OCI-LY1 (cell line): ENCODE measurements around the gene STEAP2.

ENCODE experiments used
- H2AFZ ChIP-seq: fragments of 200-600 bp; sonication (generic), shearing (Covaris generic); 2 replicates; pipeline ENCODE4 v1.6.0; 2014; ENCODE audit warnings: antibody characterized with exemption, mild to moderate bottlenecking, low read length
- H3F3A ChIP-seq: fragments of 200-600 bp; sonication (generic), shearing (Covaris generic); 2 replicates; pipeline ENCODE4 v1.6.0; 2014; ENCODE audit warnings: mild to moderate bottlenecking, antibody characterized with exemption, low read length, moderate library complexity; ENCODE audit not compliant: insufficient read depth
- H3K27ac ChIP-seq: fragments of 200-600 bp; sonication (generic); 2 replicates; pipeline ENCODE4 v1.5.1; 2014; ENCODE audit warnings: low read length, mixed run types, mild to moderate bottlenecking, low read depth; ENCODE audit not compliant: poor library complexity, severe bottlenecking
- H3K27me3 ChIP-seq: fragments of 200-600 bp; sonication (generic); 2 replicates; pipeline ENCODE4 v1.6.0; 2014; ENCODE audit warnings: antibody characterized with exemption, mild to moderate bottlenecking, low read length, moderate library complexity; ENCODE audit not compliant: insufficient read depth
- H3K36me3 ChIP-seq: fragments of 200-600 bp; sonication (generic); 2 replicates; pipeline ENCODE4 v1.6.1; 2014; ENCODE audit warnings: mild to moderate bottlenecking, antibody characterized with exemption, low read length, moderate library complexity, mixed read lengths; ENCODE audit not compliant: insufficient read depth
- H3K4me1 ChIP-seq: fragments of 200-600 bp; sonication (generic); 2 replicates; pipeline ENCODE4 v1.5.1; 2014; ENCODE audit warnings: mild to moderate bottlenecking, low read length, moderate library complexity; ENCODE audit not compliant: insufficient read depth, severe bottlenecking
- H3K4me2 ChIP-seq: fragments of 200-600 bp; sonication (generic), shearing (Covaris generic); 2 replicates; pipeline ENCODE4 v1.6.1; 2014; ENCODE audit warnings: low read length
- H3K4me3 ChIP-seq: fragments of 200-600 bp; sonication (generic); 2 replicates; pipeline ENCODE4 v1.5.1; 2014; ENCODE audit warnings: low read length, low read depth, mild to moderate bottlenecking, mixed read lengths; ENCODE audit not compliant: poor library complexity, severe bottlenecking
- H3K79me2 ChIP-seq: fragments of 200-600 bp; shearing (Covaris generic); 2 replicates; pipeline ENCODE4 v1.6.1; 2016; ENCODE audit warnings: mixed run types, low read length, mixed read lengths; ENCODE audit not compliant: insufficient read depth
- H3K9ac ChIP-seq: fragments of 200-600 bp; sonication (generic), shearing (Covaris generic); 2 replicates; pipeline ENCODE4 v1.6.1; 2014; ENCODE audit warnings: mild to moderate bottlenecking, low read length, mixed read lengths
- H3K9me2 ChIP-seq: fragments of 200-600 bp; sonication (generic), shearing (Covaris generic); 2 replicates; pipeline ENCODE4 v1.6.1; 2014; ENCODE audit warnings: low read depth, mild to moderate bottlenecking, low read length, mixed read lengths
- H3K9me3 ChIP-seq: fragments of 200-600 bp; shearing (Covaris generic); 2 replicates; pipeline ENCODE4 v1.6.1; 2014; ENCODE audit warnings: low read length, mixed read lengths
- H4K20me1 ChIP-seq: fragments of 200-600 bp; sonication (generic), shearing (Covaris generic); 2 replicates; pipeline ENCODE4 v1.6.0; 2016; ENCODE audit warnings: mild to moderate bottlenecking, low read length; ENCODE audit not compliant: insufficient read depth
- EZH2 ChIP-seq: fragments of 200-600 bp; sonication (generic), shearing (Covaris generic); IDR thresholded peaks from 2 replicates; pipeline ENCODE4 v1.8.0; 2017; ENCODE audit warnings: borderline replicate concordance, mixed run types, mild to moderate bottlenecking, antibody characterized with exemption, low read length, moderate library complexity, mixed read lengths
- TF ChIP-seq, protein P1 (sequence below): fragments of 200-600 bp; sonication (generic), shearing (Covaris generic); IDR thresholded peaks from 2 replicates; pipeline ENCODE4 v1.5.1; 2017; ENCODE audit warnings: mild to moderate bottlenecking, antibody characterized with exemption, low read length, moderate library complexity, mixed read lengths

STEAP2 gene

DNA sequence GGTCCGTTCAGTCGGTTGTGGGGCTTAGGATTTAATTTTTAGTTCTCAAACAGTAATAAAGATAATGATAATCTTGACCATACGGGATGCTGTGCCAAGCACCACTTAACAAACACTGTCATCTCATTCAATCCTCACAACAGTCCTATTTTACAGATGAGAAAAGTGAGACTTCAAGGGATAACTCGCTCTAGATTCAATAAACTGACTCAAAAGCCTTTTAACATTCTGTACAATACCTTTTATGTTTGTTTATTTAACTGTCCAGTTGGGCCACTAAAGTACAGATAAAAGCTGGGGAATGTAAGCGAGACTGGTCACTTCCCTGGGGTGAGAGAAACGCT, 33.0 kb downstream of the STEAP2 start:
- peak overlapping the region; percentile 71 for H3K4me3 ChIP-seq
- H4K20me1 ChIP-seq: no peaks in the 10 kb centered on the region
- no peaks in the 10 kb centered on the region for H3K9me3 ChIP-seq
- H3K36me3 ChIP-seq: no peaks in the 10 kb centered on the region
- H3F3A ChIP-seq: no peaks in the 10 kb centered on the region
- TF ChIP-seq, protein P1, sequence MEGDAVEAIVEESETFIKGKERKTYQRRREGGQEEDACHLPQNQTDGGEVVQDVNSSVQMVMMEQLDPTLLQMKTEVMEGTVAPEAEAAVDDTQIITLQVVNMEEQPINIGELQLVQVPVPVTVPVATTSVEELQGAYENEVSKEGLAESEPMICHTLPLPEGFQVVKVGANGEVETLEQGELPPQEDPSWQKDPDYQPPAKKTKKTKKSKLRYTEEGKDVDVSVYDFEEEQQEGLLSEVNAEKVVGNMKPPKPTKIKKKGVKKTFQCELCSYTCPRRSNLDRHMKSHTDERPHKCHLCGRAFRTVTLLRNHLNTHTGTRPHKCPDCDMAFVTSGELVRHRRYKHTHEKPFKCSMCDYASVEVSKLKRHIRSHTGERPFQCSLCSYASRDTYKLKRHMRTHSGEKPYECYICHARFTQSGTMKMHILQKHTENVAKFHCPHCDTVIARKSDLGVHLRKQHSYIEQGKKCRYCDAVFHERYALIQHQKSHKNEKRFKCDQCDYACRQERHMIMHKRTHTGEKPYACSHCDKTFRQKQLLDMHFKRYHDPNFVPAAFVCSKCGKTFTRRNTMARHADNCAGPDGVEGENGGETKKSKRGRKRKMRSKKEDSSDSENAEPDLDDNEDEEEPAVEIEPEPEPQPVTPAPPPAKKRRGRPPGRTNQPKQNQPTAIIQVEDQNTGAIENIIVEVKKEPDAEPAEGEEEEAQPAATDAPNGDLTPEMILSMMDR: no peak
- TF ChIP-seq EZH2: no peak
- H3K4me2 ChIP-seq: peak overlapping the region; percentile 84
- peak overlapping the region; percentile 84; the same call in 1 of the 2 replicates for H2AFZ ChIP-seq
- no peak overlapping the region for H3K27ac ChIP-seq
- no peaks in the 10 kb centered on the region for H3K27me3 ChIP-seq
- peaks cover 37% of the 10 kb centered on the region for H3K4me1 ChIP-seq
- H3K79me2 ChIP-seq: no peaks in the 10 kb centered on the region
- no peaks in the 10 kb centered on the region for H3K9me2 ChIP-seq
- peak overlapping the region; percentile 59 for H3K9ac ChIP-seq

DNA sequence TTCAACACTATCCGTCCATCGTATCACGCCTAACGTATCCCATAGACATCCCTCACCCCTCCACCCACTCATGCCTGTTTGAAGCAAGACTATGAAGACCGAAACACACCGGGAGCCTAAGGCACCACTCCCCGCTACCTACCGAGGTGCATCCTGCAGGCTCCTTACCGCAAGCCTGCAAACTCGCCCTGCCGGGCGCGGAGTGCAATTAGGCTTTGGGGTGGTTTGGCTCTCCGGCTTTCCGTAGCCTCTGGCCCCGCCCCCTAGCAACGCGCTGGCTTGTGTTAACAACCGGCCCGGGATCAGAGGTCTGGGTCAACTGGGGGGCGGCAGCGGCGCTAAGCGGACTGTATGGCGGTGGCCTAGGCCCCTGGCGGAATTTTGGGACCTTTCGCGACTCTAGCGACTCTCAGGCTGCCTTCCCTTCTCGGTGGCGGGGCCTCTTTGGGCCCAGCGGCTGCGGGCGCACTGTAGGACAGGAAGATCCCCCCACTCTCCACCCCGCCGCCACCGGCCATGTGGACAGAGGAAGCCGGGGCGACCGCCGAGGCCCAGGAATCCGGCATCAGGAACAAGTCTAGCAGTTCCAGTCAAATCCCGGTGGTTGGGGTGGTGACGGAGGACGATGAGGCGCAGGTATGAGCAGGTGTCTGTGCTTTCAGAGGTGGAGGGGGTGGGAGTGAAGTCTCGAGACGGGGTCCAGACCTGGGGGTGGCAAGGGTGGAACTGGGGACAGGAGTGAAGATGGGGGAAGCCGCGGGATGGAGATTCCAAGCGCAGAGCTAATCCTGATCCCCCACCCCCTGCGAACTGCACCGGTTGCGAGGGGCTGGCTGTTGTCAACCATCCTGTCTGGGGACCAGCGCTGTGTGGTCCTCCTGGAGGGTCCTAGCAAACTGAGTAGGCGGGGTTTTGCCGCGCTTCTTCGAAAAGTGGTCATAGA, 33.6 kb downstream of the STEAP2 start, which contains the start of gene CFAP69:
TSS of gene CFAP69 (plus strand) at position 266 of the 943 bp plus-strand sequence. CDS start at position 517, 251 bp downstream.
- H3F3A ChIP-seq: no peaks in the 10 kb centered on the region
- no peaks in the 10 kb centered on the region for H3K27me3 ChIP-seq
- H4K20me1 ChIP-seq: no peaks in the 10 kb centered on the region
- peak within 1 kb of the TSS; percentile 59 for H3K9ac ChIP-seq
- H3K79me2 ChIP-seq: no peaks in the 10 kb centered on the region
- H2AFZ ChIP-seq: peak within 1 kb of the TSS; percentile 84; the same call in 1 of the 2 replicates
- H3K4me1 ChIP-seq: peaks cover 32% of the 10 kb centered on the region
- no peaks in the 10 kb centered on the region for H3K9me2 ChIP-seq
- H3K9me3 ChIP-seq: no peaks in the 10 kb centered on the region
- H3K4me2 ChIP-seq: peak within 1 kb of the TSS; percentile 84
- no peak within 1 kb of the TSS for H3K27ac ChIP-seq
- H3K36me3 ChIP-seq: no peaks in the 10 kb centered on the region
- TF ChIP-seq EZH2: no peak
- TF ChIP-seq, protein P1: no peak
- peak within 1 kb of the TSS; percentile 71 for H3K4me3 ChIP-seq

DNA sequence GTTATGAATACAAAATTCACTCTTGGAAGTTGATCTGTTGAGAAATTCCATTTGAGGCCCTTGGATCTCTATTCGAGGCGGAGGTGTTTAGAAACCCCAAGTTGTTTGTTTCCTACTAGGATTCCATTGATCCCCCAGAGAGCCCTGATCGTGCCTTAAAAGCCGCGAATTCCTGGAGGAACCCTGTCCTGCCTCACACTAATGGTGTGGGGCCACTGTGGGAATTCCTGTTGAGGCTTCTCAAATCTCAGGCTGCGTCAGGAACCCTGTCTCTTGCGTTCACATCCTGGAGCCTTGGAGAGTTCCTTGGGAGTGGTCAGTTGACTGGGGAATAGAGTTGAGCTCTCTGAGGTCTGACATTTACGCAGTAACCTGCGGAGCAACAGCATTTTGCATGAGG, 34.6 kb downstream of the STEAP2 start:
- Histone ChIP-seq H3K9me3 (no peaks in the 10 kb centered on the region), H3K27me3 (no peaks in the 10 kb centered on the region), H2AFZ (no peak overlapping the region), H3K4me3 (no peak overlapping the region), H3F3A (no peaks in the 10 kb centered on the region), H3K9me2 (no peaks in the 10 kb centered on the region), H3K36me3 (no peaks in the 10 kb centered on the region), H3K4me1 (peaks cover 32% of the 10 kb centered on the region), H3K4me2 (no peak overlapping the region; the same call in 1 of the 2 replicates), H3K9ac (no peak overlapping the region), H3K79me2 (no peaks in the 10 kb centered on the region), H4K20me1 (no peaks in the 10 kb centered on the region), H3K27ac (no peak overlapping the region)
- no peak for TF ChIP-seq EZH2
- TF ChIP-seq, protein P1: no peak
